ENCODE data around the gene HOMEZ.

Gene HOMEZ

GRCh38 chr14:23319746-23320583 lies 34.0 kb upstream of the HOMEZ start:
- H3K4me3 Mint-ChIP-seq, result peak overlapping the region; percentile 88
- peaks cover 13% of the 10 kb centered on the region for H3K36me3 Mint-ChIP-seq
- H3K27me3 Mint-ChIP-seq, result no peaks in the 10 kb centered on the region
- H3K9me3 Mint-ChIP-seq, result no peaks in the 10 kb centered on the region
- H3K27ac Mint-ChIP-seq, result peak overlapping the region; percentile 98
- peaks cover 31% of the 10 kb centered on the region for H3K4me1 Mint-ChIP-seq

DNA sequence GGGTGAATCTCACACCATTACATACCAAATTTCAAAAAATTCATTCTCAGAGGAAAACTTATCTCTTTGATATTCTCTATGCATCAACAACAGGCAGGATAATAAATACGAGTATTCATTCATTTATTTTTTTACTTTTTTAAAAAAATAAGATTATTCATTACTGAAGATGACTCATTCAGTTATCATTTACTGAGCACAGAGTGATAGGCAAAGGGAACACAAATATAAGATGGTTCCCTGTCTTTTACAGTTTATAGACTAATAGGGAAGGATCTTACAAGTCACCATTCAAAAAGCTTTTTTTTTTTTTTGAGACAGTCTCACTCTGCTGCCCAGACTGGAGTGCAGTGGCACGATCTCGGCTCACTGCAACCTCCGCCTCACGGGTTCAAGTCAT lies 30.4 kb upstream of the HOMEZ start:
- H3K4me3 Mint-ChIP-seq, result no peak overlapping the region
- no peaks in the 10 kb centered on the region for H3K36me3 Mint-ChIP-seq
- peaks cover 13% of the 10 kb centered on the region for H3K4me1 Mint-ChIP-seq
- H3K9me3 Mint-ChIP-seq, result no peaks in the 10 kb centered on the region
- no peaks in the 10 kb centered on the region for H3K27me3 Mint-ChIP-seq
- H3K27ac Mint-ChIP-seq, result no peak overlapping the region

- no peak overlapping the region for H3K27ac Mint-ChIP-seq
- no peaks in the 10 kb centered on the region for H3K36me3 Mint-ChIP-seq
- no peaks in the 10 kb centered on the region for H3K4me1 Mint-ChIP-seq
- H3K4me3 Mint-ChIP-seq, result no peak overlapping the region
- H3K9me3 Mint-ChIP-seq, result no peaks in the 10 kb centered on the region
- H3K27me3 Mint-ChIP-seq, result peaks cover 17% of the 10 kb centered on the region
Measured at GRCh38 chr14:23310546-23310945, 24.6 kb upstream of the HOMEZ start.

GRCh38 chr14:23308721-23309445 lies 23.0 kb upstream of the HOMEZ start:
- Mint-ChIP-seq H3K27ac (no peak overlapping the region), H3K36me3 (no peaks in the 10 kb centered on the region), H3K4me1 (no peaks in the 10 kb centered on the region), H3K9me3 (no peaks in the 10 kb centered on the region), H3K27me3 (peaks cover 21% of the 10 kb centered on the region), H3K4me3 (no peak overlapping the region)

GRCh38 chr14:23307687-23308644 lies 22.0 kb upstream of the HOMEZ start:
- Mint-ChIP-seq H3K27ac (no peak overlapping the region), H3K4me1 (peaks cover 3% of the 10 kb centered on the region), H3K36me3 (no peaks in the 10 kb centered on the region), H3K4me3 (no peak overlapping the region), H3K27me3 (peaks cover 21% of the 10 kb centered on the region), H3K9me3 (no peaks in the 10 kb centered on the region)

GRCh38 chr14:23307146-23307530 lies 21.2 kb upstream of the HOMEZ start:
- H3K4me1 Mint-ChIP-seq, result peaks cover 8% of the 10 kb centered on the region
- H3K27ac Mint-ChIP-seq, result no peak overlapping the region
- peaks cover 21% of the 10 kb centered on the region for H3K27me3 Mint-ChIP-seq
- H3K36me3 Mint-ChIP-seq, result no peaks in the 10 kb centered on the region
- no peaks in the 10 kb centered on the region for H3K9me3 Mint-ChIP-seq
- no peak overlapping the region for H3K4me3 Mint-ChIP-seq

- Mint-ChIP-seq H3K4me1 (peaks cover 8% of the 10 kb centered on the region), H3K27me3 (peaks cover 21% of the 10 kb centered on the region), H3K27ac (no peak within 1 kb of the TSS), H3K9me3 (no peaks in the 10 kb centered on the region), H3K36me3 (no peaks in the 10 kb centered on the region), H3K4me3 (no peak within 1 kb of the TSS)
Measured at GRCh38 chr14:23306412-23307145, 20.6 kb upstream of the HOMEZ start, which contains the start of gene BCL2L2. Gene BCL2L2 (plus strand): TSS chr14:23306833. CDS start chr14:23307768, 935 bp downstream.

GRCh38 chr14:23302290-23303225 lies 16.6 kb upstream of the HOMEZ start, which contains the start of gene PPP1R3E:
Gene PPP1R3E (minus strand): TSS chr14:23302859. CDS start chr14:23302576, 283 bp downstream.
- peaks cover 28% of the 10 kb centered on the region for H3K4me1 Mint-ChIP-seq
- H3K9me3 Mint-ChIP-seq, result no peaks in the 10 kb centered on the region
- peaks cover 2% of the 10 kb centered on the region for H3K36me3 Mint-ChIP-seq
- peak within 1 kb of the TSS; percentile 100 for H3K27ac Mint-ChIP-seq
- H3K4me3 Mint-ChIP-seq, result peak within 1 kb of the TSS; percentile 98
- H3K27me3 Mint-ChIP-seq, result peaks cover 13% of the 10 kb centered on the region

- Mint-ChIP-seq H3K27me3 (peaks cover 7% of the 10 kb centered on the region), H3K9me3 (no peaks in the 10 kb centered on the region), H3K36me3 (peaks cover 2% of the 10 kb centered on the region), H3K27ac (peak overlapping the region; percentile 97), H3K4me3 (peak overlapping the region; percentile 98), H3K4me1 (peaks cover 30% of the 10 kb centered on the region)
Measured at GRCh38 chr14:23301969-23302289, 16.0 kb upstream of the HOMEZ start.

DNA sequence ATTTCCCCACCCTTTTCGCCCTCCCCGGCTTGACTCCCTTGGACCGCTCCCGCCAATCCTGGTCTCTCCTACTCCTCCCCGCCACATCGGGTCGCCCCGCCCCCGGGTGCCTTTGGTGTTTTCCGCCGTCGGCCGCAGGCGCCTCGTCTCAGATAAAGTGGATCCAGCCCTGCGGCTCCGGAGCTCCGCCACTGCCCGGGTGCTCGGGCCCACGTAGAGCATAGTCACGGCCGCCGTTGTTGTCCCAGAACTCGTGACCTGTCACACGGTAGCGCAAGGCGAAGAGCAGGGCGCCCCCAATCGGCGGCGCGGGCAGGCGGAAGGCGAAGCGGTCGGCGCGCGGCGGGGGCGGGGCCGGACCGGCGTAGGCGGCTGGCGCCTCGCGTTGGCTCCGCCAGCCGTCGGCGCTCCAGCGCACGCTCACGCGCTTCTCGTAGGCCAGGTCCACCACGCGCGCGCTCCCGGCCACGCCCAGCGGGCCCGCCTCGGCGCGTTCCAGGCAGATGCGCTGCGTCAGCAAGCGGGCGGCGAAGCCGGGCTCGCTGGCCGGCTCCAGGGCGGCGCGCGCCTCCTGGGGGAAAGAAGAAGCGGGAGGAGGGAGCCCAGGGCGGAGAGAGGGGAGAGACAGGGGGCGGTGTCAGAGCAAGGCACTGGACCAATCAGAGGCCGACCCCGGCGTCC lies 15.5 kb upstream of the HOMEZ start:
- no peaks in the 10 kb centered on the region for H3K9me3 Mint-ChIP-seq
- peaks cover 31% of the 10 kb centered on the region for H3K4me1 Mint-ChIP-seq
- H3K27ac Mint-ChIP-seq, result peak overlapping the region; percentile 97
- H3K27me3 Mint-ChIP-seq, result peaks cover 7% of the 10 kb centered on the region
- peak overlapping the region; percentile 98 for H3K4me3 Mint-ChIP-seq
- peaks cover 2% of the 10 kb centered on the region for H3K36me3 Mint-ChIP-seq

- H3K27me3 Mint-ChIP-seq, result peaks cover 4% of the 10 kb centered on the region
- peak overlapping the region; percentile 91 for H3K27ac Mint-ChIP-seq
- peaks cover 2% of the 10 kb centered on the region for H3K36me3 Mint-ChIP-seq
- peak overlapping the region; percentile 91 for H3K4me3 Mint-ChIP-seq
- H3K4me1 Mint-ChIP-seq, result peaks cover 31% of the 10 kb centered on the region
- H3K9me3 Mint-ChIP-seq, result no peaks in the 10 kb centered on the region
Measured at GRCh38 chr14:23300687-23301223, 14.8 kb upstream of the HOMEZ start.

DNA sequence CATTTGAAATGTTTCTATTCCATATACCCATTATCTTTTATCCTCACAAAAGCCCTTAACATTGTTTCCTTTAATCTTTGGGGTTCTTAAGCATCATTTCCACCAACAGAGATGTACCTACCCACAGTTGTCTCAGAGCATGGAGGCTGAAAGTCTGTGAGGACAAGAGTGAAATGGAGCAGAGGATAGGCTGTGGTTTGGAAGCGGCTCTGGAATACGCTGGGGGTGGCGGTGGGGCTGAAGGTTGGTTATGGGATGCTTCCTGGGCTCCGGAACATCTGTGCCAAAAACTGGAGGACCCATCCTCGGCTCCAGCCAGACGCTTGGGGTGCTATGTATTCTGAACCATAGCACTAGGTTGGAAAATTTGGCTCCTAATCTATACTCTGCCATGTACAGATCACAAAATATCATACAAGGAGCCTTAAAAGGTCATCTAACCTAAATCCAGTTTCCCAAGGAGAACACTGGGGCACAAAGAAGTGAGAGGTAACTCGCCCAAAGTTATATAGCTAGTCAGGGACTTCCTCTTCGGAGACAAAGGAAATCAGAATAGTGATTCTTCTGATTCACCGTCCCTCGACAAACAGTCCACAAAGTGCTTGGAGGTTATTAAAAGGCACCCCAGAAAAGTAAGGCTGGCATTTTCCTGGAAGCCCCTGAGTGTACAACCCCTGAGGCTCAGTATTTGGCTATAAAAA lies 14.2 kb upstream of the HOMEZ start:
- H3K27me3 Mint-ChIP-seq, result peaks cover 4% of the 10 kb centered on the region
- H3K36me3 Mint-ChIP-seq, result peaks cover 2% of the 10 kb centered on the region
- H3K4me1 Mint-ChIP-seq, result peaks cover 34% of the 10 kb centered on the region
- no peaks in the 10 kb centered on the region for H3K9me3 Mint-ChIP-seq
- peak overlapping the region; percentile 30 for H3K27ac Mint-ChIP-seq
- H3K4me3 Mint-ChIP-seq, result peak overlapping the region; percentile 91
